NB4 (cell line): ENCODE measurements around the gene OTUB1.
A peak's percentile ranks its signal among the peaks of the same experiment; 100 is the strongest.

Source experiments
- DNase-seq: peaks from one replicate; pipeline ENCODE4 v3.0.0; 2010; ENCODE audit warnings: low read depth
- H3K4me3 ChIP-seq: one replicate; pipeline ENCODE4 v1.5.1; 2011; ENCODE audit warnings: mild to moderate bottlenecking, low read depth, low read length, moderate library complexity
- MYC ChIP-seq: IDR thresholded peaks from 2 replicates; pipeline ENCODE4 v1.6.1; 2011; ENCODE audit warnings: low read depth, low read length
- POLR2A ChIP-seq: IDR thresholded peaks from 2 replicates; pipeline ENCODE4 v1.6.1; 2011; ENCODE audit warnings: mild to moderate bottlenecking; ENCODE audit not compliant: insufficient read length; ENCODE audit errors: extremely low read depth
- TF ChIP-seq, protein P1 (sequence below): IDR thresholded peaks from 2 replicates; pipeline ENCODE4 v1.6.1; 2011; ENCODE audit warnings: low read depth, low read length
- TF ChIP-seq, protein P2 (sequence below): IDR thresholded peaks from one replicate; pipeline ENCODE4 v1.5.1; 2012; ENCODE audit warnings: low read depth, low read length

OTUB1 gene

GRCh38 chr11:64027651-64028397, 41.6 kb downstream of the OTUB1 start:
- peak; percentile 87 for DNase-seq
- TF ChIP-seq, protein P1, sequence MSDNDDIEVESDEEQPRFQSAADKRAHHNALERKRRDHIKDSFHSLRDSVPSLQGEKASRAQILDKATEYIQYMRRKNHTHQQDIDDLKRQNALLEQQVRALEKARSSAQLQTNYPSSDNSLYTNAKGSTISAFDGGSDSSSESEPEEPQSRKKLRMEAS: no peak
- TF ChIP-seq, protein P2, sequence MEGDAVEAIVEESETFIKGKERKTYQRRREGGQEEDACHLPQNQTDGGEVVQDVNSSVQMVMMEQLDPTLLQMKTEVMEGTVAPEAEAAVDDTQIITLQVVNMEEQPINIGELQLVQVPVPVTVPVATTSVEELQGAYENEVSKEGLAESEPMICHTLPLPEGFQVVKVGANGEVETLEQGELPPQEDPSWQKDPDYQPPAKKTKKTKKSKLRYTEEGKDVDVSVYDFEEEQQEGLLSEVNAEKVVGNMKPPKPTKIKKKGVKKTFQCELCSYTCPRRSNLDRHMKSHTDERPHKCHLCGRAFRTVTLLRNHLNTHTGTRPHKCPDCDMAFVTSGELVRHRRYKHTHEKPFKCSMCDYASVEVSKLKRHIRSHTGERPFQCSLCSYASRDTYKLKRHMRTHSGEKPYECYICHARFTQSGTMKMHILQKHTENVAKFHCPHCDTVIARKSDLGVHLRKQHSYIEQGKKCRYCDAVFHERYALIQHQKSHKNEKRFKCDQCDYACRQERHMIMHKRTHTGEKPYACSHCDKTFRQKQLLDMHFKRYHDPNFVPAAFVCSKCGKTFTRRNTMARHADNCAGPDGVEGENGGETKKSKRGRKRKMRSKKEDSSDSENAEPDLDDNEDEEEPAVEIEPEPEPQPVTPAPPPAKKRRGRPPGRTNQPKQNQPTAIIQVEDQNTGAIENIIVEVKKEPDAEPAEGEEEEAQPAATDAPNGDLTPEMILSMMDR: no peak
- TF ChIP-seq MYC (peak; percentile 56; the same call in 1 of the 2 replicates), POLR2A (no peak)
- H3K4me3 ChIP-seq: no peak overlapping the region

GRCh38 chr11:64028398-64029115, 42.3 kb downstream of the OTUB1 start:
- TF ChIP-seq, protein P1: no peak
- no peak for TF ChIP-seq MYC
- TF ChIP-seq, protein P2: no peak
- no peak for TF ChIP-seq POLR2A
- DNase-seq: no peak

DNA sequence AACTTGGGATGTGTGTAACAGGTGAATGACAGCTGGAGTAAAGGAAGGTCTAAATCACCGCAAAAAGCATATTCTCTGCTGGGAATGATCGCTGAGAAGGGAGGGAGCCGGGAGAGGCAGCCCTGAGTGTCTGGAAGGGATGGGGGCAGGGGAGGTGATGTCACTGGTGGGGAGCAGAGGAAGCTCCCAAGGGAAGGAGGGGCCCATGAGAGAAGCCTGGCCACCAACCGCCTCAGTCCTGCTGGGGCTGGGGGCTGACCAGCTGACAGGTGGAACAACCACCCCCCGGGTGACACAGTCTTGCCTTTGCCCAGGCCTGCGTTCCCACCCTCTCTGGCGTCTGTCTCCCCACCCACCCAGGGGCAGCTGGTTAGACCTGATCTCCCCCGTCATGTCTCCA, 43.5 kb downstream of the OTUB1 start:
- TF ChIP-seq POLR2A (no peak), MYC (no peak)
- TF ChIP-seq, protein P2: no peak
- H3K4me3 ChIP-seq: no peak overlapping the region
- DNase-seq: no peak

More at GRCh38 chr11:64028398-64029115, 42.3 kb downstream of the OTUB1 start:
- H3K4me3 ChIP-seq: no peak overlapping the region

GRCh38 chr11:64031001-64031400, 44.8 kb downstream of the OTUB1 start:
- no peak for DNase-seq
- TF ChIP-seq, protein P1: no peak
- TF ChIP-seq POLR2A: no peak
- TF ChIP-seq MYC: no peak
- TF ChIP-seq, protein P2: no peak
- H3K4me3 ChIP-seq: no peak overlapping the region

GRCh38 chr11:64032050-64032449, 45.8 kb downstream of the OTUB1 start:
- no peak for DNase-seq
- TF ChIP-seq POLR2A: no peak
- TF ChIP-seq, protein P1: no peak
- TF ChIP-seq, protein P2: no peak
- no peak for TF ChIP-seq MYC
- H3K4me3 ChIP-seq: no peak overlapping the region
